ENCODE data around the gene NRG3.

The NRG3 gene

DNA sequence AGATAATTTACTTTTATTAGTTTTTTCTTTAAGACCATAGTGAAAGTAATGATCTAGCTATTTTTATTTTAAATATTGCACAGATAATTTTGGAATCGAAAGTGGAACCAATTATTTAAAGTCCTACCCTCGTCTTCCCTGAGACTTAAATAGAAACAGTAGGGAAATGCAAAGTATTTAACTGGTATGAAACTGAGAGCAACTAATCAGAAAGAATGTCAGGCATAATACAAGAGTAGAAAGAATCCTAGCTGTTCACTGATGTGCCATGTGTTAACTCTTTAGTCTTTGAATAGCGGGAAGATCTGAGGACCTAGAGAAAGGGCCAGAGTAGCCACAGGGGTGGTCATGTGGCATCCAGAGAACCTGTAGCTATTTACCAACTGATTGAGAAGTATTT, 630.0 kb downstream of the NRG3 start:
- DNase-seq = no peak

GRCh38 chr10:82506680-82507376, 631.8 kb downstream of the NRG3 start:
- no peak for DNase-seq

GRCh38 chr10:82515256-82515655, 640.3 kb downstream of the NRG3 start:
- no peak for DNase-seq

DNA sequence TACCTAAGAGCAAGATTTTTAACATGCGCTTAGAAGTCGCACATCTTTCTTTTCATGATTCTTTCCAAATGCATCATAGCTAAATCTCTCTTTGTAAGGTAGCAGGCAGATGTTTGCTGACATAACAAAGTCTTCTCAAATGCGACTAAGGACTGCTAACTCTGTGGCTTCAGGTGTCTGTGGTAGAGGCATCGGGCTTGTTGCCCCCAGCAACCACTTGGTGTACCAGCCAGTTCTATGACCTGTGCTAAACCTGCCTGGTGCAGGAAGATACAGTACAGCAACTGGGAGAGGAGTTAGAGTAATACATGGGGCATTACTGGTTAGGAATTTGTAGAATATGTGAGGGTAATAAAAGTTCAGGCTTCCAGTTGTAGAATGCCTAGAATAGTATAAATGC, 654.1 kb downstream of the NRG3 start:
- DNase-seq = no peak

- no peak for DNase-seq
These were observed 660.5 kb downstream of the NRG3 start for GRCh38 chr10:82535457-82535856.

GRCh38 chr10:82536668-82537067, 661.7 kb downstream of the NRG3 start:
- DNase-seq = no peak

DNA sequence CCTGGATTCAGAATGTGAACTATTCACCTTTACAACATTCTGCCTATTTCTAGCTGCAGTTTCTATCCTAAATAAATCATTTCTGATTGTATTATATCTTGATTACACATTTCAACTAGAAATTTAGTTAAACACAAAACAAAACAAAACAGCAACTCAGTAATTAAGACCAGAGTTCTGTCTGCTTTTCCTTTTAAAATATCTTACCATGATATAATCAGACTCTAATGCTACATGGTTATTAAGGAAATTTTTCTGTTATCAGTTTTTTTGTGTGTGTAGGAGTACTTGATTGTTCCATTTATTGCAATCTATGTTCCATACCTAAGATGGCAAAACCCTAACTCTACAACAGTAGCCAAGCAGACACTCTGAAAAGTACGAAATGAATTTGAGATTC, 663.3 kb downstream of the NRG3 start:
- DNase-seq = no peak

DNA sequence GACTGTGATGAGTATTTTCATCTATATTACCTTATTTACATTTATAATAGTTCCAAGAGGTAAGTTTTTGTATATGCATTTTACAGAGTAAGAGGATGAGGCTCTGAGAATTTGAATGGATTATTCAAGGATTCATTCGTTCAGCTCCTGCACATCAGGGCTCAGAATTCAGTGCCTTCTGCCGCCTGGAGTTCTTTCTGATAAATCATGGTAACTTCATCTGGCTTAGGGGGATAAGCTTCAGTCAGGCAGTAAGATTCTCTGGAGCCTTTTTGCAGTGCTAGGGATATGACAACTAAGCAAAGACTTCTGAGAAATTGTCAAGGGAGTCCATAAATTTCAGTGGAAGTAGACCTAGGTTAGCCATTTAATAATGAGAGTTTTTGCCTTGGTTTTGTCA, 668.6 kb downstream of the NRG3 start:
- DNase-seq = no peak

- DNase-seq = no peak
These were observed 669.4 kb downstream of the NRG3 start for GRCh38 chr10:82544377-82544776.

DNA sequence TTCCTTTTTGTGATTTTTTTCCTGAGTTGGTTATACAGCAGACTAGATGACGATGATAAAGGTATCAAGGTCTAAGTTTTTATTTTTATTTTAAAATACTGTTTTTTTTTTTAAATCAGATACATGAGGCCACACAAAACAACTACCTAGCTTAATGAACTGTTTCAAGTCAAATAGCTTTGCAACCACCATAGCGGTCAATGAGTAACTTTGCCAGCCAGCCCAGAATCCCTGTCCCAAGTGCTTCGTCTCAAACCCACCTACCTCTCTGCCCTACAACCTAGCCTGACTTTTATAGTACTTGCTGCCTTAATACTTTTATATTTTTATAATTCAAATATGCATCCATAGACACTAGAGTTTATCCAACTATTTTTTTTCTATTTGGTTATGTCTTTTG, 676.5 kb downstream of the NRG3 start:
- no peak for DNase-seq

DNA sequence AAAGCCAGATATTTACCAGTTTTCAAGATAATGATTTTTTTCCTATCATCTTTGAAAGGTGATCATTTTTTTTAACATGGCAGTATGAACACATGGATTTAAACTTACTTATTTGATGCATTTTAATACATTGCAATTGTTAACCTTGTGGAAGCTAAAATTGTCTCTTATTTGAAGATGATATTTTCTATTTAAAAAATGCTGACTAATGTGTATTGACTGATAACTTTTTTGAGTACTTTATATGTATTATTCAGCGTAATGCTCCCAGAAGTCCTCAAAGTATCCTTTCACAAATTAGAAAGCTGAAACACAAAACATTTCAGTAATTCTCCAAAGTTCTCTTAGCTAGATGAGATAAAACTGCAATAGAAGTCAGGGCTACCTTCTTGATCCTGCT, 677.3 kb downstream of the NRG3 start:
- no peak for DNase-seq

GRCh38 chr10:82554381-82554780, 679.4 kb downstream of the NRG3 start:
- DNase-seq = no peak

DNA sequence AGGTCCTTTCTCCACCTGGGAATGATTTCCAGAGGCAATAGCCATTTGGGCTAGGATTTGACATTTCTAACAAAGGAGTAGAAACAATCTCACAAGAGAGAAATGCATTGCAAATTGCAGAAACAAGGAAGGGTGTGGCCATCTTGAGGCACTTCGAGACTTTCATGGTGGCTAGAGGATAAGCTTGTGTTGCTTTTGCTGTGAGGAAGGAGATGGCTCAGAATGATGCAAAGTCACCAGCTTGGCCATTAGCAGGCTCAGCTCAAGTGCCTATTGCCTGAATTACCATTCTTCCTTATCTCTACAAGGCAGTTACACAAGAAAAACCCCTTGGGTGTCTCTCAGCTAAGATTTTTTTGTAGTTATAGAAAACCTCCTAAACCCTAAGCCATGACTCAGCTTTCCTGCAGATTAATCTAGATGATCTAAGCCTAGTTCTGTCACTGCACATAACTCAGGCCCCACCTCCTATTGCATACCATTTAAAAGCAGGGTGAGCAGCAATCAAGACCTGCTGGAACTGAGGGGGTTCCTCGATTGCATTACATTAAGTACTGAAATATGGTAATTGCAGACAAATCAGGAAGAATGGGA, 683.1 kb downstream of the NRG3 start:
- DNase-seq = no peak

DNA sequence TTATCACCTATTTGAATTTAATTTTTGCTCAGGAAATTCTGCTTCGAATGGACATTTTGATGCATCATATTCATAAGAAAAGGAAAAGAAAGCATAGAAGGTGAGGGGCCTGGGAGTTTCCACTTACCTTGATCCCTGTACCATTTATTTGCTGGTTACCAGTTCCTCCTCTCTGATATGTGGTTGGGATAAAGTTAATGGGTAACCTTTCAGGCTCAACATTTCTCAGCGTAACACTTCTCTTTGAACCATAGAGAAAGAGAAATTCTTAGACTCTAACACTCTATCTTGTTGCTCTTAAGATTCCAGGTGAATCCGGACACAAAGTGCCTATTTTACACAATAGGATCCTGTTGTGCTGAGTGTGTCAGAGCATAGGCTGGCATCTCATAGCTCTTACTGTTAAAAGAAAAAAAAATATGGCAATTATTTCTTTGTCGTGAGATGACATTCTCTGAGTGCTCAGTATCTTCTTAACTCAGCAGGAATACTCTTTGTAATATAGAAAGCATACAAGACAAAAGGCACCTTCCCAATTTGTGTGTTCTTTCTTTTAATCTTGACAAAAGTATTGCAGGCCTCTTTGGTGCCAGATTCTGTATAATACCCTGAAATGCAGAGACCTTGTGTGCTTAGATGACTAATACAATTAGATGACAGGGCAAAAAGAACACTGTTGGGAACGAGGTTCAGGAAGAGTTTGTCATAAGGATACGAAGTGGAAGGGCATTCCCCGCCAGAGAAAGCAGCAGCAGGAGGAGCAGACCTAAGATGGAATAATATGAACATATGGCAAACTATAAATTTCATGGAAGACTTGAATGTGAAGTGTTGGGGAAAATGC, 689.6 kb downstream of the NRG3 start:
- no peak for DNase-seq

GRCh38 chr10:82565197-82565575, 690.2 kb downstream of the NRG3 start:
- no peak for DNase-seq

GRCh38 chr10:82572744-82573143, 697.8 kb downstream of the NRG3 start:
- no peak for DNase-seq

GRCh38 chr10:82574081-82574480, 699.1 kb downstream of the NRG3 start:
- no peak for DNase-seq

DNA sequence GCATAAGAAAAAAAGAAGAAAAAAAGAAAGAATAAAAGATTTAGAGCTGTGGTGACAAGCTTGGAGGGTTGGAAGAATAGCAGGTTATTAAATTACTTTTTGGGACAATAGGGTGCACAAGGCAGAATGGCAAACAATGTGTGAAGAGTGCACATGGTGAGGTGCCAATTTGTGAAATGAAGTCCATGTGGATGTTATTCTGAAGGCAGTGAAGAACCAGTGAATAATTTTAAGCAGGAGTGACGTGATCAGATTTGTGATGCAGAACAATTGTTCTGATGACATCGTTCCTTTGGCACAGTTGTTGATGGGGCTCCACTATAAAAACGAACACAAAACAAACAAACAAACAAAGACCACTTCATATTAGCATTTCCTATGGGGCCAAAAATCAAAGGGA, 700.3 kb downstream of the NRG3 start:
- no peak for DNase-seq

DNA sequence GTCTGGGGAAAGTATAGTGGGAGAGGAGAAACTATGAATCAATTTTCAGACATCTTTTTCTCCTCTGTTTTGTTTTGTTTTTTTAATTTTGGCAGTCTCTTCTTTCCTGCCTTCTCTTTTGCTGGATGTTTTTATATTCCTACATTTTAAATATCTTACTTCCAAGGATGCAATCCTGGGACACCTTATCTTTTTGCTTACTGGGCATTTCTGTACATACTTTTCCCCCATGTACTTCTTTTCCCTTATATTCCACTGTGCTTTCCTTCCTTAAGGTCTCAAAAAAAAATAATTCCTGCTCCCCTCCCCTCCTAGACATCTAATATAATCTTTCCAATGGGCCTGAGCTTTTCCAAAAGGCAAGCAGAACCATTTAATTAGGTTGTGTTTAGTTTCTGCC, 701.1 kb downstream of the NRG3 start:
- DNase-seq = no peak

DNA sequence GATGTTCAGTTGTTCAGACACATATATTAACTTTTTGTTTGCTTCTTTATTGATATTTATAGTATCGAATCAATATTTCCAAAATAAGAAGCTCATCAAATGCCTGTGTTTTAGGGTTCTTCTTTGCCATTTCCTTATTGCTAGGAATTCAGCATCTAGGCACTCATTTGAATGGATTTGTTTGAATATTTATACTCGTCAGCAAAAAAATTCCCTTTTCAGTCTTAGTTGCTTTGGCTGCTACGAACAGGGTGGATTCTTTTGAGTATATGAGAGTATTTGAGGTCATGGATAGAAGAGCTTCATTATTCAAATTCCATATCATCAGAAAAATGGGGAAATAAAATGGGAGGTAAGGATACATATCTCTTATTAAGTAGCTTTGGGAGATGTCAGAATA, 706.9 kb downstream of the NRG3 start:
- no peak for DNase-seq

DNA sequence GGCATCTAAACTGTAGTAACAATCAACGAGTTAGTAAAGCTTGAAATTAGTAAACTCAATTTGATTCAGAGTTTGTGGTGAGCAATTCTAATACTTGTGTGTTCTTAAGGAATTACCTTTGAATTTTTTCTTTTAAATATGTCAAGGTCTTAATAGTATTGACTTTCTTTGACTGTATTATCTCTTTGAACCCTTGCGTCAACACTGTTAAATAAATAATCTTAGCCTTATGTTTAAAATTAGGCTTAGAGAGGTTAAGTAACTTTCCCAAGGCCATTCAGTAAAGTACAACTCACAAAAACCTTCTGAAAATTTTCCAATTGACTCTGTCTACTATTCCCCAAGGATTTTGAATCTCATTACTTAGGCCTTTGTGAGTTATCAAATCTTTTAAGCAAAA, 716.4 kb downstream of the NRG3 start:
- no peak for DNase-seq

GRCh38 chr10:82597840-82598239, 722.8 kb downstream of the NRG3 start:
- DNase-seq = no peak

GRCh38 chr10:82609845-82610244, 734.9 kb downstream of the NRG3 start:
- no peak for DNase-seq

- no peak for DNase-seq
These were observed 743.0 kb downstream of the NRG3 start for GRCh38 chr10:82618007-82618406.

Data from activated CD8-positive, alpha-beta memory T cell treated with anti-CD3 and anti-CD28 coated beads, Interleukin-2, amount 50 U/mL, for 4 hours (primary cell).